Caco-2 (cell line): Measurements from ENCODE around the gene GRAMD1A. TPM values are rescaled to one million over a fixed set of nuclear protein-coding genes. Genes with fewer than 3 reads are reported as not detected.

Experiments
- BruUV-seq: library from RNA; stranded (reverse); fragments of 400-500 nt; replicated peaks from 2 replicates; lab custom pipeline; 2021; lab: Mats Ljungman, UMichigan
- CTCF ChIA-PET: fragments of 300-600 bp; sonication (Branson Sonifier 250); formaldehyde crosslinking; loops from one replicate; lab custom pipeline; 2022; ENCODE audit warnings: antibody characterized with exemption; lab: Charles Lee
- POLR2A ChIA-PET: fragments of 300-600 bp; sonication (Branson Sonifier 250); formaldehyde crosslinking; loops from one replicate; lab custom pipeline; 2022; ENCODE audit warnings: antibody characterized with exemption; lab: Charles Lee
- DNase-seq, 2 experiments: peaks; one replicate each; pipeline versions ENCODE4 v3.0.0 to v3.0.0-alpha.2; 2020 to 2022
- H3K27me3 ChIP-seq: replicated peaks from 2 replicates; pipeline ENCODE4 v1.6.0; 2011; ENCODE audit warnings: low read length; ENCODE audit not compliant: control insufficient read depth, insufficient read depth
- H3K36me3 ChIP-seq: 2 replicates; pipeline ENCODE4 v1.5.1; 2011; ENCODE audit warnings: low read length; ENCODE audit not compliant: control insufficient read depth, insufficient read depth
- H3K4me1 ChIP-seq: fragments of 250-450 bp; sonication (Bioruptor Pico); 2 replicates; pipeline ENCODE4 v1.5.1; 2020; ENCODE audit warnings: mild to moderate bottlenecking
- H3K4me3 ChIP-seq: 2 replicates; pipeline ENCODE4 v1.5.1; 2011; ENCODE audit warnings: low read depth, mild to moderate bottlenecking, control low read depth, low read length
- H3K9me3 ChIP-seq: fragments of 250-450 bp; sonication (Bioruptor Pico); 2 replicates; pipeline ENCODE4 v1.5.1; 2020; ENCODE audit warnings: mild to moderate bottlenecking, moderate library complexity
- H3K27ac Mint-ChIP-seq: one replicate; pipeline ENCODE4 v1.8.0; 2022; ENCODE audit warnings: mixed read lengths; ENCODE audit not compliant: unreplicated experiment
- H3K27me3 Mint-ChIP-seq: one replicate; pipeline ENCODE4 v1.8.0; 2022; ENCODE audit warnings: mixed read lengths; ENCODE audit not compliant: insufficient read depth, unreplicated experiment
- H3K36me3 Mint-ChIP-seq: one replicate; pipeline ENCODE4 v1.8.0; 2022; ENCODE audit warnings: mild to moderate bottlenecking, mixed read lengths; ENCODE audit not compliant: insufficient read depth, unreplicated experiment
- H3K4me1 Mint-ChIP-seq: one replicate; pipeline ENCODE4 v1.8.0; 2022; ENCODE audit warnings: low read depth, mixed read lengths; ENCODE audit not compliant: unreplicated experiment
- H3K4me3 Mint-ChIP-seq: one replicate; pipeline ENCODE4 v1.8.0; 2022; ENCODE audit warnings: mild to moderate bottlenecking, moderate library complexity, mixed read lengths; ENCODE audit not compliant: unreplicated experiment
- H3K9me3 Mint-ChIP-seq: one replicate; pipeline ENCODE4 v1.8.0; 2022; ENCODE audit warnings: mixed read lengths; ENCODE audit not compliant: unreplicated experiment
- intact Hi-C: fragments of 100-400 bp; cut with micrococcal nuclease; formaldehyde crosslinking; loops from one replicate; pipeline ENCODE4 v1.10.0; 2022; ENCODE audit not compliant: unreplicated experiment
- total RNA-seq: library from RNA; stranded (reverse); gene quantifications from 2 replicates; pipeline ENCODE4 v1.2.3, GENCODE V29; 2022
- TF ChIP-seq, protein P1 (sequence below), 2 experiments: fragments of 200-600 bp in 1 of 2; IDR thresholded peaks; 1 replicate in 1 of 2; 2 replicates in 1 of 2; pipeline versions ENCODE4 v1.5.1 to v1.8.0; 2011 to 2022; ENCODE audit warnings: antibody characterized with exemption in 1 of 2, control low read depth in 1 of 2, inconsistent platforms in 1 of 2, low read depth in 1 of 2, low read length in 1 of 2, mild to moderate bottlenecking in 1 of 2, moderate library complexity in 1 of 2; ENCODE audit not compliant: insufficient read depth in 1 of 2, severe bottlenecking in 1 of 2, unreplicated experiment in 1 of 2

The GRAMD1A gene
- total RNA-seq, 1 experiment from 2014 or later: 110 TPM

DNA sequence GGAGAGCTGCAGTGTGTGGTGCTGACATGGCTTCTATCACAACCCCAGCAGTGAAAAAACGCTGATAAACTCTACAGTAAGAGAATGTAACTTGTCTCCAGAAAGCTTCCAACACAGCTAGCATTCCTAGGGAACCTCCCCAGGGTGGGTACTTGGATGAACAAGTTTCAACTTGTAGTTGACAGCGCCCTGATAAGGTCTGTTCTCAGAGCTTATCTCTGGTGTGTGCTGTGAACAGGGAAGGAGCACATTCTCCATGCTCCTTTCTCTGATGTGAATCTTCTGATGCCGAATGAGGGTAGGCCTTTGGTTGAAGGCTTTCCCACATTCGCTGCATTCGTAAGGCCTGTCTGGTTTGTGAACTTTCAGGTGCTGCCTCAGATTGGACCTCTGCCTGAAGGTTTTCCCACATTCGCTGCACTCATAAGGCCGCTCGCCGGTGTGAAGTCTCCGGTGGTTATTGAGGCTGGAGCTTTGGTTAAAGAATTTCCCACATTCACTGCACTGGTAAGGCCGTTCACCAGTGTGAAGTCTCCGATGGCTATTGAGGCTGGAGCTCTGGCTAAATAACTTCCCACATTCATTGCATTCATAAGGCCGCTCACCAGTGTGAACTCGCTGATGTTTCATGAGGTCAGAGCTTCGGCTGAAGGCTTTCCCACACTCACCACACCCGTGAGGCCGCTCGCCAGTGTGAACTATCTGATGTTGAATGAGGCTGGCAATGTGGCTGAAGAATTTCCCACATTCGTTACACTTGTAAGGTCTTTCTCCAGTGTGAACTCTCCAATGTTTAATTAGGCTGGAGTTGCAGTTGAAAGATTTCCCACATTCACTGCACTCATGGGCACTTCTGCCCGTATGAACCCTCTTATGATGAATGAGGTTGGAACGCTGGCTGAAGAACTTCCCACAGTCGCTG is 42.0 kb upstream of the GRAMD1A start:
- Mint-ChIP-seq H3K4me1 (peaks cover 14% of the 10 kb centered on the region), H3K4me3 (no peak overlapping the region), H3K36me3 (peaks cover 24% of the 10 kb centered on the region), H3K9me3 (peaks cover 57% of the 10 kb centered on the region), H3K27ac (no peak overlapping the region), H3K27me3 (no peaks in the 10 kb centered on the region)
- intact Hi-C loops: no loop called here
- H3K27me3 ChIP-seq: no peaks in the 10 kb centered on the region
- ChIA-PET POLR2A (no interaction called here), CTCF (no interaction called here)
- peaks cover 46% of the 10 kb centered on the region for H3K9me3 ChIP-seq
- DNase-seq: no peak
- TF ChIP-seq, protein P1, sequence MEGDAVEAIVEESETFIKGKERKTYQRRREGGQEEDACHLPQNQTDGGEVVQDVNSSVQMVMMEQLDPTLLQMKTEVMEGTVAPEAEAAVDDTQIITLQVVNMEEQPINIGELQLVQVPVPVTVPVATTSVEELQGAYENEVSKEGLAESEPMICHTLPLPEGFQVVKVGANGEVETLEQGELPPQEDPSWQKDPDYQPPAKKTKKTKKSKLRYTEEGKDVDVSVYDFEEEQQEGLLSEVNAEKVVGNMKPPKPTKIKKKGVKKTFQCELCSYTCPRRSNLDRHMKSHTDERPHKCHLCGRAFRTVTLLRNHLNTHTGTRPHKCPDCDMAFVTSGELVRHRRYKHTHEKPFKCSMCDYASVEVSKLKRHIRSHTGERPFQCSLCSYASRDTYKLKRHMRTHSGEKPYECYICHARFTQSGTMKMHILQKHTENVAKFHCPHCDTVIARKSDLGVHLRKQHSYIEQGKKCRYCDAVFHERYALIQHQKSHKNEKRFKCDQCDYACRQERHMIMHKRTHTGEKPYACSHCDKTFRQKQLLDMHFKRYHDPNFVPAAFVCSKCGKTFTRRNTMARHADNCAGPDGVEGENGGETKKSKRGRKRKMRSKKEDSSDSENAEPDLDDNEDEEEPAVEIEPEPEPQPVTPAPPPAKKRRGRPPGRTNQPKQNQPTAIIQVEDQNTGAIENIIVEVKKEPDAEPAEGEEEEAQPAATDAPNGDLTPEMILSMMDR (IDR thresholded peaks at IDR 0.05; ENCODE audit: insufficient read depth in 1 of 2, low read depth in 1 of 2, low read length in 1 of 2, severe bottlenecking in 1 of 2, unreplicated experiment in 1 of 2): no peak
- no peak overlapping the region for H3K4me3 ChIP-seq
- TSS peak; percentile 7 for BruUV-seq
- peaks cover 20% of the 10 kb centered on the region for H3K36me3 ChIP-seq
- peaks cover 11% of the 10 kb centered on the region for H3K4me1 ChIP-seq

- Mint-ChIP-seq H3K36me3 (peaks cover 24% of the 10 kb centered on the region), H3K27ac (no peak overlapping the region), H3K9me3 (peaks cover 48% of the 10 kb centered on the region), H3K4me3 (no peak overlapping the region), H3K4me1 (peaks cover 17% of the 10 kb centered on the region), H3K27me3 (no peaks in the 10 kb centered on the region)
- no TSS peak for BruUV-seq
- intact Hi-C loops: no loop called here
- H3K27me3 ChIP-seq: no peaks in the 10 kb centered on the region
- H3K4me1 ChIP-seq: peaks cover 13% of the 10 kb centered on the region
- no peak for DNase-seq
- ChIA-PET CTCF (interaction anchor here (0.6 kb wide), 1 partner anchor 408 kb away, joined by 4 read pairs; no protein-coding TSS in a partner anchor), POLR2A (no interaction called here)
- peaks cover 38% of the 10 kb centered on the region for H3K9me3 ChIP-seq
- peaks cover 20% of the 10 kb centered on the region for H3K36me3 ChIP-seq
- no peak overlapping the region for H3K4me3 ChIP-seq
- TF ChIP-seq, protein P1 (IDR thresholded peaks at IDR 0.05; ENCODE audit: insufficient read depth in 1 of 2, low read depth in 1 of 2, low read length in 1 of 2, severe bottlenecking in 1 of 2, unreplicated experiment in 1 of 2): no peak
These were observed 41.1 kb upstream of the GRAMD1A start for GRCh38 chr19:34959021-34959420.

DNA sequence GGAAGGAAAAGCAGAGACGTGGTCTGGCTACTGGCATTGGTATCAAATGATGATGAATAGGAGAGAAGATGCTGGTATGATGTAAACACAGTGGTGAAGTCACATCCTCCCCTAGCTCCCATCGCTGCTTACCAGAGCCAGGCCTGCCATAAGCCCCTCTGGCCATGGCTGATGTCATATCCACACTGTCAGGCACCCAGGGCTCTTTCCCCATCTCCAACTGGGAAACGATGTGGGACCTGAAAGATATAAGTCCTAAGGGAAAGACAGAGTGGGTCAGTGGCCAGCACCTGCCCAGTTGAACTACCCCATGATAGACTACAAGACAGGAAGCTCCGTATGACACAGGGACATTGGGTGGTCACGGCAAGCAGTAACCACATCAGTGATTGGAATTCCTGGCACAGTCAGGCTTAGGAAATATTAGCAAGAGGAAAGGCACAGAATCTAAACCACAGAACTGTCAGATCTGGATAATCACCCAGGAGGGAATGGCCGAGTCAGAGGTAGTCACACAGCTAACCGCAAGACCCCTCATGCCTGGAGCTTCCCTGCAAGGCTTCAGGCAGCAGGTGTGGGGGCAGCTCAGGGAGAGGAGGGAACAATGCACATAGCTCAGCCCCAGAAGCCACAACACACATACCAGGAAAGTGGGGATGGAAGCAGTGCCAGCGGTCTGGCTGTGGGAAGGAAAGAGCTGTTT is 39.9 kb upstream of the GRAMD1A start:
- TF ChIP-seq, protein P1 (IDR thresholded peaks at IDR 0.05; ENCODE audit: insufficient read depth in 1 of 2, low read depth in 1 of 2, low read length in 1 of 2, severe bottlenecking in 1 of 2, unreplicated experiment in 1 of 2): no peak
- Histone ChIP-seq H3K4me1 (peaks cover 13% of the 10 kb centered on the region), H3K4me3 (no peak overlapping the region), H3K9me3 (peaks cover 32% of the 10 kb centered on the region), H3K36me3 (peaks cover 20% of the 10 kb centered on the region), H3K27me3 (no peaks in the 10 kb centered on the region)
- Mint-ChIP-seq H3K27me3 (no peaks in the 10 kb centered on the region), H3K4me3 (no peak overlapping the region), H3K4me1 (peaks cover 17% of the 10 kb centered on the region), H3K9me3 (peaks cover 40% of the 10 kb centered on the region), H3K36me3 (peaks cover 24% of the 10 kb centered on the region), H3K27ac (no peak overlapping the region)
- no peak for DNase-seq
- intact Hi-C loops: no loop called here
- POLR2A ChIA-PET: interaction anchor here (0.6 kb wide), 1 partner anchor 732 kb away, joined by 4 read pairs; no protein-coding TSS in a partner anchor
- BruUV-seq: no TSS peak
- CTCF ChIA-PET: no interaction called here
